Mucosa of stomach (tissue), 1 donor: Measurements from ENCODE around the gene GPR55.

Experiments used
- H3K27me3 ChIP-seq: one replicate; pipeline ENCODE4 v1.7.0; 2013; ENCODE audit warnings: mild to moderate bottlenecking, low read length; ENCODE audit not compliant: control insufficient read depth, insufficient read depth
- H3K36me3 ChIP-seq: one replicate; pipeline ENCODE4 v1.7.0; 2013; ENCODE audit warnings: low read length; ENCODE audit not compliant: control insufficient read depth, insufficient read depth
- H3K4me1 ChIP-seq: one replicate; pipeline ENCODE4 v1.7.0; 2013; ENCODE audit warnings: mild to moderate bottlenecking, low read length; ENCODE audit not compliant: control insufficient read depth, insufficient read depth
- H3K4me3 ChIP-seq: one replicate; pipeline ENCODE4 v1.7.0; 2013; ENCODE audit warnings: low read length
- H3K9ac ChIP-seq: one replicate; pipeline ENCODE4 v1.7.0; 2013; ENCODE audit warnings: mild to moderate bottlenecking, low read length, moderate library complexity
- H3K9me3 ChIP-seq: one replicate; pipeline ENCODE4 v1.7.0; 2013; ENCODE audit warnings: mild to moderate bottlenecking, low read length, moderate library complexity; ENCODE audit not compliant: control insufficient read depth
- donor health status: Pancreatic carcinoma.

The GPR55 gene

GRCh38 chr2:230898713-230899091, 26.3 kb downstream of the GPR55 start:
- no peaks in the 10 kb centered on the region for H3K9me3 ChIP-seq
- H3K36me3 ChIP-seq: no peaks in the 10 kb centered on the region
- H3K27me3 ChIP-seq: peaks cover 11% of the 10 kb centered on the region
- peaks cover 25% of the 10 kb centered on the region for H3K4me1 ChIP-seq
- no peak overlapping the region for H3K9ac ChIP-seq
- no peak overlapping the region for H3K4me3 ChIP-seq

DNA sequence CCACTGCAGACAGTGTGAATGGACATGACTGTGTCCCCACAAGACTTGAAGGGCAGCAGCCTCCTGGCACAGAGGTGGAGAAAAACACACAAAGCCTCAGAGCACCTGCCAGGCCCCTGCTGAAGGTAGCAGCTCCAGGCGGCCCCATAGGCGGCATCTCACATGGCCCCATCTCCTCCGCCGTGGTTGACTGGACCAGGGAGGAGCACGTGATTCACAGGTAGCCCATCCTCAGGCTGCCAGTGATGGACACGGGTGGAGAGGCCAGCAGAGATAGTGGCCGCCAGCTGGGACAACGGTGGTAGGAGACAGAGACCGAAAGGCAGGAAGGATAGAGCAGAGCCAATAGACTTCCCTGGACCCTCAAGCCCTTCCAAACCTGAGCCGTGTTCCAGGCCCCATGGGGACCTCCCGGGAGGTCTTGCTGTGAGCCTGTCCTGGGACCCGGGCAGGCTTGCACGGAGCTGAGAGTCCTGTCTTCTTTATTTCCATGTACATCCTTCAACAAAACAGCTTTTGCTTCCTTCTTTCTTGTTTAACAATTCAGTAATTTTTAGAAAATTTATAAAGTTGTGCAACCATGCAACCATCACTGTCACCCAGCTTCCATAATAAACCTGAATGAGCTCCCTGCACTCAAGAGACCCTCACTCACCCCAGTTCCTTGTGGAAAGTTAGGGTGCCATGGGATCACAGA, 26.9 kb downstream of the GPR55 start:
- Histone ChIP-seq H3K27me3 (peaks cover 7% of the 10 kb centered on the region), H3K36me3 (no peaks in the 10 kb centered on the region), H3K9ac (no peak overlapping the region), H3K4me3 (no peak overlapping the region), H3K4me1 (peaks cover 25% of the 10 kb centered on the region), H3K9me3 (no peaks in the 10 kb centered on the region)

DNA sequence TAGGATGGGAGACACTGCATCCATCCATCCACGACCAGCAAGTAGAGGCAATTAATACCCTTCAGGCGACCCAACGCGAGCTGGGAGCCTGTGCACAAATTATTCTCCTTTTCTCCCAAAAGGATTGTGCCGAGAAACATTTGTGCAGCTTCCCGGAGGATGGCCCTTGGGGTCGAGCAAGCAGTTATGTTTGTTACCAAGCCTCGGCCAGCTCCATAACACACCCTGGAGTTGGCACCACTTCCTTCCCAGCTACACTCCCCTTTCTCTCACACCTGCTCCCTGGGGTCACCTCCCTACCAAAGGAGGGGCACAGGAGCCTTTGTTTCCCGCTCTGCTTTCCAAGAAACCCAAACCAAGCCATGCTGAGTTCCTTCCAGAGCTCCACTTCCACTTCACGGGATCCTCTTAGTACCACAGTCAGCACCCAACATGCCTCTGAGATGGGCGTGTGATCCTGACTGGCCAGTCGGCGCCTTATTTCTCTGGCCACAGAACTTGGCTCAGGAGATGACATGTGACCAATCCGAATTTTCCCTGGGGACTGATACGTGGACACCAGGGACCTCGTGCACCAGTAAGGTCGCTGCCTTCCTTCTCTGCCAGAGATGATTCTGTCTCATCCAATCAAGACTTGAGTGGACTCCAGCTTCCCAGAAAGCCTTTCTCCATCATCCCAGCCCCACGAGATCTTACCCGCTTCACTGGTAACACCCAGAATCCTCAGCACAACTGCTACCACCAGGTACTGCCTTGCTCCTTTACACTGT, 28.5 kb downstream of the GPR55 start:
- H3K9me3 ChIP-seq: no peaks in the 10 kb centered on the region
- no peak overlapping the region for H3K9ac ChIP-seq
- H3K27me3 ChIP-seq: peaks cover 15% of the 10 kb centered on the region
- no peaks in the 10 kb centered on the region for H3K36me3 ChIP-seq
- H3K4me3 ChIP-seq: no peak overlapping the region
- H3K4me1 ChIP-seq: peaks cover 25% of the 10 kb centered on the region

- H3K27me3 ChIP-seq: peaks cover 8% of the 10 kb centered on the region
- no peak overlapping the region for H3K9ac ChIP-seq
- H3K4me3 ChIP-seq: no peak overlapping the region
- H3K9me3 ChIP-seq: no peaks in the 10 kb centered on the region
- no peaks in the 10 kb centered on the region for H3K36me3 ChIP-seq
- H3K4me1 ChIP-seq: peaks cover 25% of the 10 kb centered on the region
Measured at GRCh38 chr2:230895536-230896345, 29.3 kb downstream of the GPR55 start.

DNA sequence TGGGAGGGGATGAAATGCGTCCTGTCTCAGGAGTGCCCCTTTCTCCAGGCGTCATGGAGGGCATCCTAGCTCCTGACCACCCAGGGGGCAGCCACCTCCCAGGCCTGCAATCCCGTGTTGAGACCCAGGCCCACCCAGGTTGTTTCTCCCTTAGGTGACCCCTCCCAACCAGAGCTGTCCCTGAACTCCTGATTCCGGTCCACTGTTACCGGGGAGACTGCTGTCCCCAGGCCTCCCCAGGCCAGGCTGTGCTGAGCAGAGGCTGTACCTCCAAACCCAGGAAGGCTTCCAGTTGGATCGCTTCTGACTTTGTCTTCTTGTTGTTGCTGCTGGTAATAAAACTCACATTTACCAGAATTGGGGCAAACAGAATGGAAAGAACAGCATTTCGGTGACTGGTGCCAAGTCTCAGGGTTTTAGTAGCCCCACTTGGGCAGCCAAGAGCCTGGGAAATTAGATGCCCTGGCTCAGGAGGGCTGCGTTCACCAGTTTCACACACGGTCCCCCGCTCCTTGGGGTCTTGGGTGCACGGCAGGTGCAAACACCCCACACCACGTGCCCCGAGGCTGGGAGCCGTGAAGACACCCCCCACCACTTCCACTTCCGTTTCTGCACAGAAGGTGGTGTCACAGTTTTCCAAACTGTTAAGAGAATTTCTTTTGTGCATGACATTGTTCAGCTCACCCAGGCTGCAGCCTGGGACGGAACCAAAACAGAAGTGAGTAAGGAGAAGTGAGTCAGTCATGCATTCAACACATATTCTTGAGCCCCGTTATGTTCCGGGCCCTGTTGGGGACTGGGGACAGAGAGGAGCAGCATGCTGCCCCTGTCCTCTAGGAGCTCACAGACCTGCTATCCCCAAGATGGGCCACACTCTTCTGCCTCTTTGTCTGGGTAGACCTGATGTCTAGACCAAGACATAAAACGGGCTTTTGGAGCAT, 30.9 kb downstream of the GPR55 start:
- H3K4me3 ChIP-seq: no peak overlapping the region
- no peaks in the 10 kb centered on the region for H3K9me3 ChIP-seq
- H3K36me3 ChIP-seq: no peaks in the 10 kb centered on the region
- peaks cover 25% of the 10 kb centered on the region for H3K4me1 ChIP-seq
- no peak overlapping the region for H3K9ac ChIP-seq
- peaks cover 7% of the 10 kb centered on the region for H3K27me3 ChIP-seq

GRCh38 chr2:230893338-230893737, 31.7 kb downstream of the GPR55 start:
- Histone ChIP-seq H3K9ac (no peak overlapping the region), H3K27me3 (peaks cover 7% of the 10 kb centered on the region), H3K36me3 (no peaks in the 10 kb centered on the region), H3K9me3 (no peaks in the 10 kb centered on the region), H3K4me3 (no peak overlapping the region), H3K4me1 (peaks cover 25% of the 10 kb centered on the region)

GRCh38 chr2:230891509-230891908, 33.5 kb downstream of the GPR55 start:
- no peaks in the 10 kb centered on the region for H3K9me3 ChIP-seq
- no peak overlapping the region for H3K9ac ChIP-seq
- peaks cover 17% of the 10 kb centered on the region for H3K4me1 ChIP-seq
- no peak overlapping the region for H3K4me3 ChIP-seq
- peaks cover 7% of the 10 kb centered on the region for H3K27me3 ChIP-seq
- no peaks in the 10 kb centered on the region for H3K36me3 ChIP-seq

GRCh38 chr2:230891064-230891463, 34.0 kb downstream of the GPR55 start:
- Histone ChIP-seq H3K9ac (no peak overlapping the region), H3K27me3 (peaks cover 7% of the 10 kb centered on the region), H3K4me1 (peaks cover 13% of the 10 kb centered on the region), H3K36me3 (no peaks in the 10 kb centered on the region), H3K9me3 (no peaks in the 10 kb centered on the region), H3K4me3 (no peak overlapping the region)

GRCh38 chr2:230890646-230891045, 34.4 kb downstream of the GPR55 start:
- Histone ChIP-seq H3K4me3 (no peak overlapping the region), H3K9me3 (no peaks in the 10 kb centered on the region), H3K36me3 (no peaks in the 10 kb centered on the region), H3K4me1 (peaks cover 9% of the 10 kb centered on the region), H3K9ac (no peak overlapping the region), H3K27me3 (peaks cover 7% of the 10 kb centered on the region)

DNA sequence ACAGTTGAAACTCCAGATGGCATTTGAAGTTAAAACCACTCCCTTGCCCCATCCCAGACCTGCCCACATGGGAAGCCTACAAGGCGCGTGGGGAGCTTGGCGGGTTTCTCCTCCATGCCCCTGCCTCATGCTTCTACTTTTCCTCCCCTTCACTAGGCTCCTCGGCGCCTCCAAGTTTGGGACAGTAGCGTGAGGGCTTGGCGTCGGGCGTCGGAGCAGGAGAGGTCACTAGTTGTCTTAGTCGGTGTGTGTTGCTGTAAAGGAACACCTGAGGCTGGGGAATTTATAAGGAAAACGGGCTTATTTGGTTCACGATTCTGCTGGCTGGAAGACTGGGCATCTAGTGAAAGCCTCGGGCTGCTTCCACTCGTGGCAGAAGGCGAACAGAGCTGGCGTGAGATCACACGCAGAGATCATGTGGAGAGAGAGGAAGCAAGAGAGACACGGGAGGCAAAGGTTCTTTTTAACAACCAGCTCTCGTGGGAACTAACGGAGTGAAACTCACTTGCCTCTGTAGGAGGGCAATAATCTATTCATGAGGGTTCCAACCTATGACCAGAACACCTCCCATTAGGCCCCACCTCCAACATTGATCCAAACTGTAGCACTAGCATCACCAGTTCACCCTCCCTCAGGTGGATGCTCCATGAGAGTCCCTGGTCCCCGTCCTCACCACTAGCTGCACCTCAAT, 35.0 kb downstream of the GPR55 start:
- Histone ChIP-seq H3K9ac (no peak overlapping the region), H3K4me3 (no peak overlapping the region), H3K27me3 (peaks cover 7% of the 10 kb centered on the region), H3K9me3 (no peaks in the 10 kb centered on the region), H3K4me1 (peaks cover 5% of the 10 kb centered on the region), H3K36me3 (no peaks in the 10 kb centered on the region)

DNA sequence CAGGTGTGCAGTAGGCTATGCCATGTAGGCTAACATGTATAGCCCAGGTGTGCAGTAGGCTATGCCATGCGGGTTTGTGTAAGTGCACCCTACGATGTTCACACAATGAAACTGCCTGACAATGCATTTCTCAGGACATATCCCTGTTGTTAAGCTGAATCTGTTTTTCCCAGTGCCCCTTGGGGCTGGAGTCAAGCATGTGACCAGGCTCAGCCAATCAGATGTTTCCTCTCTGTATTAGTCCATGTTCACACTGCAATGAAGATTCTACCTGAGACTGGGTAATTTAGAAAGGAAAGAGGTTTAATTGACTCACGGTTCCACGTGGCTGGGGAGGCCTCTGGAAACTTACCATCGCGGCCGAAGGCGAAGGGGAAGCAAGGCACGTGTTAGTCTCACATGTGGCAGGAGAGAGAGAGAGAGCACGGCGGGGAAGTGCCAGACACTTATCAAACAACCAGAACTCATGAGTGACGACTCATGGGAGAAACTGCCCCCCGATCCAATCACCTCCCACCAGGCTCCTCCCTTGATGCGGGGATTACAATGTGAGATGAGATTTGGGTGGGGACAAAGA, 36.1 kb downstream of the GPR55 start:
- H3K4me3 ChIP-seq: no peak overlapping the region
- peaks cover 7% of the 10 kb centered on the region for H3K27me3 ChIP-seq
- no peaks in the 10 kb centered on the region for H3K9me3 ChIP-seq
- H3K9ac ChIP-seq: no peak overlapping the region
- H3K4me1 ChIP-seq: no peaks in the 10 kb centered on the region
- H3K36me3 ChIP-seq: no peaks in the 10 kb centered on the region
